ENCODE measurements around the gene TIGD3.

DNA sequence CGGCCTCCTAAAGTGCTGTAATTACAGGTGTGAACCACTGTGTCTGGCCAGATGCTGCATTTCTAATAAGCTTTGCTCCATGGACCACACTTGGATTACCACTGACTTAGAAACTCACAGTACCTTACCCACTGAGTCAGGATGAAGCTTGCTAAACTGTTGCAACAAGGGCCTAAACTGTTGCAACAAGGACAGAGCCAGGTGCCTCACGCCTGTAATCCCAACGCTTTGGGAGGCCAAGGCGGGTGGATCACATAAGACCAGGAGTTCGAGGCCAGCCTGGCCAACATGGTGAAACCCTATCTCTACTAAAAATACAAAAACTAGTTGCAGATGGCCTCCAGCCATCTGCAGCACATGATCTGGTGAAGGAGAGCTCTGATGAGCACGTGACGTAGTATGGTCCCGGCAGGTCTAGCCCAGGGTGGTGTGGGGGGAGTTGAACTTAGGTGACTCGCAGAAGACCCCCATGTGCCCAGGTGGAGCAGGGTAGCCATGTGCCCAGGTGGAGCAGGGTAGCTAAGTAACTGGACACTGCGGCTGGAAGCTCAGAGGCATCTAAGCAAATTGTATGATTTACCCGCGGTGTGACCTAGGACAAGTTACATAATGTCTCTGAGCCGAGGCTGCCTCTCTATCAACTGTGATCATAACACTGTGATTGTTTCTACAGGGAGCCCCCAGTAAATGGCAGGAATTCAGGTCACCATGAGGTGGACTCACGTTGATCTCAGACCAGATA is 19.5 kb downstream of the TIGD3 start:
- TF ChIP-seq, protein P1, sequence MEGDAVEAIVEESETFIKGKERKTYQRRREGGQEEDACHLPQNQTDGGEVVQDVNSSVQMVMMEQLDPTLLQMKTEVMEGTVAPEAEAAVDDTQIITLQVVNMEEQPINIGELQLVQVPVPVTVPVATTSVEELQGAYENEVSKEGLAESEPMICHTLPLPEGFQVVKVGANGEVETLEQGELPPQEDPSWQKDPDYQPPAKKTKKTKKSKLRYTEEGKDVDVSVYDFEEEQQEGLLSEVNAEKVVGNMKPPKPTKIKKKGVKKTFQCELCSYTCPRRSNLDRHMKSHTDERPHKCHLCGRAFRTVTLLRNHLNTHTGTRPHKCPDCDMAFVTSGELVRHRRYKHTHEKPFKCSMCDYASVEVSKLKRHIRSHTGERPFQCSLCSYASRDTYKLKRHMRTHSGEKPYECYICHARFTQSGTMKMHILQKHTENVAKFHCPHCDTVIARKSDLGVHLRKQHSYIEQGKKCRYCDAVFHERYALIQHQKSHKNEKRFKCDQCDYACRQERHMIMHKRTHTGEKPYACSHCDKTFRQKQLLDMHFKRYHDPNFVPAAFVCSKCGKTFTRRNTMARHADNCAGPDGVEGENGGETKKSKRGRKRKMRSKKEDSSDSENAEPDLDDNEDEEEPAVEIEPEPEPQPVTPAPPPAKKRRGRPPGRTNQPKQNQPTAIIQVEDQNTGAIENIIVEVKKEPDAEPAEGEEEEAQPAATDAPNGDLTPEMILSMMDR (IDR thresholded peaks at IDR 0.05) = no peak
- TF ChIP-seq POLR2A (IDR thresholded peaks at IDR 0.05) = no peak
- no peak for TF ChIP-seq EP300 (IDR thresholded peaks at IDR 0.05)

Measured in tibial nerve (tissue), 4 donors.